Omental fat pad (tissue), 4 donors: ENCODE results near the gene NAP1L5. TPM values are rescaled to one million over a fixed set of nuclear protein-coding genes. Genes with fewer than 3 reads are reported as not detected.

Experiments used
- ATAC-seq: fragments of 150-250 bp; one replicate; pipeline ENCODE4 v1.9.1; 2016; ENCODE audit warnings: mild to moderate bottlenecking, moderate library complexity; ENCODE audit not compliant: low FRiP score
- DNase-seq: peaks from one replicate; pipeline ENCODE4 v3.0.0-alpha.2; 2019; ENCODE audit warnings: low spot score
- small RNA-seq: library from RNA; depleted of rRNA; stranded (forward); fragments of <200 nt; gene quantifications from one replicate; pipeline ENCODE3, GENCODE V24; 2016
- total RNA-seq, 4 donors: library from RNA; depleted of rRNA; stranded (reverse); fragments of >200 nt; gene quantifications; one replicate each; pipeline ENCODE4 v1.1.0, GENCODE V29; 2016
- TF ChIP-seq, protein P1 (sequence below), 3 donors: fragments of 450-650 bp; IDR thresholded peaks; one replicate each; pipeline ENCODE4 v1.5.1; 2016 to 2017; ENCODE audit warnings: antibody characterized with exemption in 3 of 3, mild to moderate bottlenecking in 3 of 3, moderate library complexity in 2 of 3

Gene NAP1L5
- total RNA-seq, 4 donors from 2014 or later, result 6.8 to 13.7 (median 8.3) TPM

DNA sequence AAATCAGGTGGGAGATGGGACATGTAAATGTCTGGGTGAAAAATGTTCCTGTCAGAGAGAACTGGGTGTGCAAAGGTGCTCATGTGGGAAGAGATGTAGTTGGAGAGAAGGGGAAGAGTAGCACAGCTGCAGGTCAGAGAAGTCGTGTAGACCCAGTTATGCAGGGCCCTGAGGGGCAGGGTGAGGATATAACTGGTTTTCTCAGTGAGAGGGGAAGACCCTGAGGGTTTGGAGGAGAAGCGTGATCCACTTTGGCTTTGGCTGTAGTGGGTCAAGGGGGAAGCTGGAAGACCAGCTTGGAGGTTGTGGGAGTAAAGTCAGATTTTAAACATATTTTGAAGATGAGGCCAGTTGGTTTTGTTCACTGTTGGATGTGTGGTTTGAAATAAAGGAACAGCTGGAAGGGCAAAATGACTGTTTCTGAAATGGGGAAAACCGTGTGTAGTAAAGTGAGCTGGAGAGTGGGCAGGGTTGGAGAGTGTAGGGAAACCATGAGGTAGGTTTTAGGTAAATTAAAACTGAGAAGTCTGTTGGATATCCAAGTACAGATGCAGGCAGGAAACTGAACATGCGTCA, 44.2 kb downstream of the NAP1L5 start:
- DNase-seq, result no peak
- no peak for ATAC-seq
- TF ChIP-seq, protein P1, sequence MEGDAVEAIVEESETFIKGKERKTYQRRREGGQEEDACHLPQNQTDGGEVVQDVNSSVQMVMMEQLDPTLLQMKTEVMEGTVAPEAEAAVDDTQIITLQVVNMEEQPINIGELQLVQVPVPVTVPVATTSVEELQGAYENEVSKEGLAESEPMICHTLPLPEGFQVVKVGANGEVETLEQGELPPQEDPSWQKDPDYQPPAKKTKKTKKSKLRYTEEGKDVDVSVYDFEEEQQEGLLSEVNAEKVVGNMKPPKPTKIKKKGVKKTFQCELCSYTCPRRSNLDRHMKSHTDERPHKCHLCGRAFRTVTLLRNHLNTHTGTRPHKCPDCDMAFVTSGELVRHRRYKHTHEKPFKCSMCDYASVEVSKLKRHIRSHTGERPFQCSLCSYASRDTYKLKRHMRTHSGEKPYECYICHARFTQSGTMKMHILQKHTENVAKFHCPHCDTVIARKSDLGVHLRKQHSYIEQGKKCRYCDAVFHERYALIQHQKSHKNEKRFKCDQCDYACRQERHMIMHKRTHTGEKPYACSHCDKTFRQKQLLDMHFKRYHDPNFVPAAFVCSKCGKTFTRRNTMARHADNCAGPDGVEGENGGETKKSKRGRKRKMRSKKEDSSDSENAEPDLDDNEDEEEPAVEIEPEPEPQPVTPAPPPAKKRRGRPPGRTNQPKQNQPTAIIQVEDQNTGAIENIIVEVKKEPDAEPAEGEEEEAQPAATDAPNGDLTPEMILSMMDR (IDR thresholded peaks at IDR 0.05), result no peak

DNA sequence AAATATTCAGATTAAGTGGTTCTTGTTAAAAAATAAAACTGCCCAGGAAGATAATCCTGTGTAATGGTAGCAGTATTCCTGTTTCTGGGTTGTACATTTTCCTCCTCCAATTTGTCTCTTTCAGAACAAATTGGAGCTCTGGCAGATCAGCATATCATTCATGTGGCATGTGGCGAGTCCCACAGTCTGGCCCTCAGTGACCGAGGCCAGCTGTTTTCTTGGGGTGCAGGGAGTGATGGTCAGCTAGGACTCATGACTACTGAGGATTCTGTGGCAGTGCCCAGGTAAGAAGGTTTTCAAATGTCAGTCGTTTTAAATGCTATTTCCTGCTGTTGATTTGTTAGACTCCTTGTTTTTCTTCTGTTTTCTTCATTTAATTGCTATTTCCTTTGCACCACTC, 47.9 kb downstream of the NAP1L5 start:
- ATAC-seq (no peak), DNase-seq (no peak)
- TF ChIP-seq, protein P1 (IDR thresholded peaks at IDR 0.05), result no peak

DNA sequence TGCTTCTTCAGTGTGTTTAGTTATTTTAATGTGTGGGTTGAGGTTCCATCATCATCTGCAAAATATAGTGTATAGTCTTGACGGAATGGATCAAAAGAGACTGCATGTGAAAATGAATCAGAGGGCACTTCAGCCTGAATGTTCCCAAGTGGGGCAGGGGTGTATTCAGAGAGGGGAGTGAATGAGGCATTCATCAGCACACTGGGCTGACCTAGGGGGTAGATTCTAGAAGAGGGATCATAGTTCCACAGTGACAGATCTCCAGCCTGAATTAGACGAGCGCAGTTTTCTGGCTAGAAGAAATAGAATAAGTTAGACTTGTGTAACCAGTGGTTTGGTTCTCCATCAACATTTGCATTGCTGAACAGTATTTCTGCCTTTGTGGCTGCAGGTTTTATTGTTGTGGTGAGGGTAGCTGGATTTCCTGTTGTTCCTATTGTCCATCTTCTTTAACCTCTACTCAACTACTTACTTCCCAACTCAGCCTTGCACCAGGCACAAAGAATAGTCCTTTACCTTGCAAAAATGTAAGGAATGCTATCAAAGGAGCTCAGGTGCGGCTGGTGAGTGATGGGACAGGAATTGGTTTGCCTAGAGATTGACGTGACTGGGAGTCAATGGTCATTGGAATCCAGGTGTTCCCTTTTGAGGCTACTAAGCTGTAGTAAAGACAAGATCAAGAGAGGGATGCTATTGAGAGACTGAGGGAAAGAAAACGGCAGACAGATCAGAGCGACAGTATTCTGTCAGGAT, 50.9 kb downstream of the NAP1L5 start:
- DNase-seq (no peak), ATAC-seq (no peak)
- TF ChIP-seq, protein P1 (IDR thresholded peaks at IDR 0.05), result no peak

DNA sequence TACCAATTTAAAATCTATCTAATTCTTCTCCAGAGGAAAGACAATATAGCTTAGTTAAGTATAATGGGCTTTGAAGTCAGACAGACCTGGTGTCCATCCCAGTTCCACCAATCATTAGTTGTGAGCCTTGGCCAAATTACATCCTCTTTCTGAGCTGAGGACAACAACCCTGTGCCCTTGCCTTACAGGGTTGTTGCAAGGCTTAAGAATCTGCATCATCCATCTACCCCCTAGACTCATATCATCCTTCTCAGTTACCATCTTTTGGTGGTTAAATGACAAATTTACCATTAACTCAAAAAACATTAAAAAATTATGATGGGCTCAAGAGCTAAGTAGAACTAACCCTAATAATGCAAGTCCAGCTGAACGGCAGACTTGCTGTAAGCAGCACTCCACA, 51.6 kb downstream of the NAP1L5 start:
- TF ChIP-seq, protein P1 (IDR thresholded peaks at IDR 0.05), result no peak
- no peak for ATAC-seq
- DNase-seq, result no peak

Small RNA genes within 50 kb of the gene (small RNA-seq; reads per million reads assigned to genes)
- gene RF02115, result not detected
- not detected for gene RNU6-33P

Other genes with a start within 250 kb of the NAP1L5 start
- gene HERC5, start 240.7 kb downstream of the NAP1L5 start, total RNA-seq, result 10 to 100 TPM in 1 of 4 donors, 1 to 10 TPM in 3; 4.5 to 12.8 (median 5.7) TPM
- gene PYURF, start 174.1 kb downstream of the NAP1L5 start, total RNA-seq, result 100 to 1,000 TPM in 1 of 4 donors, 10 to 100 TPM in 3; 78.5 to 101 (median 86.1) TPM
- gene HERC3, start 105.3 kb downstream of the NAP1L5 start, total RNA-seq, result 10 to 100 TPM; 21.3 to 48.7 (median 33.6) TPM